ENCODE results near the gene CROCC2.

CROCC2 gene

DNA sequence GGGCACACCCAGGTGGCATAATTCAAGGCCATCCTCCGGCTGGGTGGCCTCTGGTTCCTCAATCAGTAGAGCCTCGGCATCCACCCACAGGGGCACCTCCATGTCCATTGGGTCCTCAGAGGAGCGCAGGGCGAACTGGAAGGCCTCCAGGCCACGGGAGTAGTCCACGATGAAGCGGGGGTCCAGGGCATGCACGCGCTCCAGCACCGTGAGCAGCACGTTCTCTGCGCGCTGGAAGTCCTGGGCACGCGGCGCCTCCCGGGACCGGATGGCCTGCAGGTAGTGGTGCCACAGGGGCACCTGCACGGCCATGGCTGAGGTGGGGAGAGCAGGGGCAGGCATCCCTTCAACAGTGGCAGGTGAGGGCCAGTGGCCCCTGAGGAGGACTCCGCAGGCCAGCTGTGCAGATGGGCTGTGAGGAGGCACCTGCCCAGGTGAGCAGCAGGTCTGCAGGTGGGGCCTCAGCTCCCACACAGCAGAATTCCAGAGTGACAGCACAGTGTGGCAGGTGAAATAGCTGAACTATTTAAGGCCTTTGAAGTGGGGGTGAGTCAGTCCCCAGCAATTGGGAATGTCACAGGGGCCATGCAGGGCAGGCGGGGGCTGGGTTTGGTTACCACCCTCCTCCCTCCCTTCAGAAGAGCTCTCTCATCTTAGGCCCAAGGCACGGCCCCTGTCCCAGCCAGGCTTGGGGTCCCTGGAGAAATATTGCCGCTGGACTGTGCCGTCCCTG lies 10.3 kb upstream of the CROCC2 start, which contains the start of gene MAB21L4:
Gene MAB21L4 (minus strand): TSS at position 501 of the 733 bp plus-strand sequence. CDS start 159 bp downstream, at position 342.
- H3K27me3 Mint-ChIP-seq, result peaks cover 43% of the 10 kb centered on the region
- H3K9me3 Mint-ChIP-seq, result no peaks in the 10 kb centered on the region
- no peak for ATAC-seq
- no peak within 1 kb of the TSS for H3K4me3 Mint-ChIP-seq
- H3K4me1 Mint-ChIP-seq, result peaks cover 7% of the 10 kb centered on the region
- H3K36me3 Mint-ChIP-seq, result no peaks in the 10 kb centered on the region
- no peak within 1 kb of the TSS for H3K27ac Mint-ChIP-seq

DNA sequence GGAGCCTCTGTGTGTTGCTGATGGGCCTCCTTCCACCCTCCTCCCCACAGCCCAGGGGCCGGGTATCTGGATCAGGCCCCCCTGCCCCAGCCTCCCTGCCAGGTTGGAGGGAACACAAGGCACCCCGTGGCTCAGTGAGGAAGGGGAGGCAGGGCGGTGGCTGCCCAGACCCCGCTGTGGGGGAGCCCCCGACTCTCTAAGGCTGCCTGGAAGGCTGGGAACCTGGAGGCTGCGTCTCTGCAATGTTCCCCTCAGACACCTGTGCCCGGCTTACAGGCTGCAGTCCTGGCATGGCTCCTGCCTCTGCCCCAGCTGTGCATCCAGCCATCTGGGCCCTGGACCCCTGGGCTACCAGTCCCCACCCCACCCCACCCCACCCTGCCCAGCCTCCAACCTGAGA lies 9.7 kb upstream of the CROCC2 start:
- no peak for ATAC-seq
- peaks cover 3% of the 10 kb centered on the region for H3K9me3 Mint-ChIP-seq
- peaks cover 42% of the 10 kb centered on the region for H3K27me3 Mint-ChIP-seq
- no peak overlapping the region for H3K4me3 Mint-ChIP-seq
- H3K27ac Mint-ChIP-seq, result no peak overlapping the region
- H3K4me1 Mint-ChIP-seq, result peaks cover 7% of the 10 kb centered on the region
- H3K36me3 Mint-ChIP-seq, result no peaks in the 10 kb centered on the region

DNA sequence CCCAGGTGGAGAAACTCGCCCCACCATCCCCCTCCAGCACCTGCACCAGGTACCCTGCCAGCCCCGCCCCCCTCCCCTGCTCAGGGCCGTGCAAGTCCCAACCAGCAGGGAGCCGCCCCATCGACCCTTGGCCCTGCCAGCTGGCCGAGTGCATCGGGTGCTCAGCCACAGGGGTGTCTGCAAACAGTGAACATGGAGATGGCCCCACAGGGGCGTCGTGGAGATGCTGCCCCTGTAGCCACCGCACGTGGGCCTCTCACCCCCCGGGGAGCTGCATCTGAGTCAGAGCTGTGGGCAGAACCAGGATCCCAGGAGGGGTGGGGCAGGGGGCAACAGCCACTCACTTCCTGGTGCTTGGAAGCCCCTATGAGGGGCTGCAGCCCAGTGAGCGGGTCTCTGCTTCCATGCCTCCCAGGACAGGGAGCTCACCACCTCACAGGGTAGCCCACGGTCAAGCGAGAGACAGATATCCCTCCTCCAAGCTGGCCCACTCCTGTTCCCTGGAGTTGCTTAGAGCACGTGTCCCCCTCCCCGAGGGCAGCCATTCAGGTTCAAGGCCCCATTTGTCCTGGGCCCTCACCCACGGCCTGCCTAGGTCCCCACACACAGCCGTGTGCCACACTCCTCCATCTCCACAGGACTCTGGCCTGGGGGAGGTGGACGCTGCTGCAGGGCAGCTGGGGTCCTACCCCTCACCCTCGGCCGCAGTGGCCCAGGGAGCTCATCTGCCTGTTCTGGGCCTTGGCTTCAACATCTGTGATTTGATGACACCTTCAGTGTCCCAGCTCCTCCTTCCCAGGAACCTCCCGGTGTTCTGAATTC lies 9.1 kb upstream of the CROCC2 start:
- Mint-ChIP-seq H3K27ac (no peak overlapping the region), H3K9me3 (peaks cover 3% of the 10 kb centered on the region), H3K4me3 (no peak overlapping the region), H3K27me3 (peaks cover 36% of the 10 kb centered on the region), H3K4me1 (peaks cover 7% of the 10 kb centered on the region), H3K36me3 (no peaks in the 10 kb centered on the region)
- no peak for ATAC-seq

DNA sequence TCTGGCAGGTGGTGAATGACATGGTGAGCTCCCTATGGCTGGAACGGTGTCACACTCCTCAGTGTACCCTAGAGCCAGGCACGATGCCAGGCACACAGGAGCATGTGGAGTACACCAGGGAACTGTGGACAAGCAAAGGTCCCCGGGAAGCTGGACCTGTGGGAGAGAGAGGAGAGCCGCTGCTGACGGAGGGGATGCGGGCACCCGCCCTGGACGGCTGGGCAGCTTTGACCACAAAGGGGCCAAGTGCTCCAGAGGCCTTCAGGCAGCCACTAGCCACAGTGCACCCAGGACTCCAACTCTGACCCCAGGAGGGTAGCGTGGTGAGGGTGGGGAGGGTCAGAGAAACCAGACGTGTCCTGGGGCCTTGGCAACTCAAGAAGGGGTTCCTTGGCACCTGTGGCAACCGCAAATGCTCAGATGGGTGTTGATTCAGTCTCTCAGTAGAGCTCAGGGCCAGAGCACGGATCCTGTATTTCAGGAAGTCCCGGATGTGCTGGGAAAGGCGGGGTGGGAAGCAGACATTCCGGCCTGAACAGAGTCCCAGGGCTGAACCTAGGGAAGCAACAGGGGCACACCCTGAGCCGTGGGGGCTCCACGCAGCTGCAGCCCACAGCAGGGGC lies 7.9 kb upstream of the CROCC2 start:
- Mint-ChIP-seq H3K27me3 (peaks cover 43% of the 10 kb centered on the region), H3K27ac (no peak overlapping the region), H3K4me1 (peaks cover 7% of the 10 kb centered on the region), H3K36me3 (no peaks in the 10 kb centered on the region), H3K9me3 (peaks cover 8% of the 10 kb centered on the region), H3K4me3 (no peak overlapping the region)
- ATAC-seq, result no peak

DNA sequence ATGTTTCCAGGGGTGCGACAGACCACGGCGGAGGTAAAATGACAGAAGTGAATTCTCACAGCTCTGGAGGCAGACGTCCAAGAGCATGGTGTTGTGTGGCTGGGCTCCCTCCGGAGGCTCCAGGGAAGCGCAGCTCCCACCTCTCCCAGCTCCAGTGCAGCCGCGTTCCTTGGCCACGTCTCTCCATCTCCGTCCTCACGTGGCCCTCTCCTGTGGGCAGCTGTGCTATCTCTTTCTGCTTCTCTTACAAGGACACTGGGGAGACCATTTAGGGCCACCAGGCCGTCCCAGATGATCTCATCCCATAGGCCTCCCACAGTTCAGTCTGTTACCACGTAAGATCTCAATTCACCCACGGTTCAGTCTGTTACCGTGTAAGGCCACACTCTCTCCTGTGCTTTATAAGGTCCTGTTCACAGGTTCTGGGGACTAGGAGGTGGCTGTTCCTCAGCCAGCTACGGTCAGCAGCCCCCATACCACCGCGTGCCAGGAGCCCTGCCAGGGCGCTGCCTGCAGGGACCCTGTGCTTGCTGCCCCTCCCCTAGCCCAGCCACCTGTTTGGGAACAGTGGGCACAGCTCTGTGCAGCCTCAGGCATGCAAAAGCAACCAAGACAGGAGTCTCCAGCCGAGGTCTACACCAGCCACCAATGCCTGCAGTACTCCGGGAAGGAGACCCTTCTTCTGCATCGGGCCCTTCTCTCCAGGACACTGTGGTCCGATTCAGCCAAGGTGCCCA lies 7.2 kb upstream of the CROCC2 start:
- no peak for ATAC-seq
- no peak overlapping the region for H3K4me3 Mint-ChIP-seq
- H3K9me3 Mint-ChIP-seq, result peaks cover 8% of the 10 kb centered on the region
- no peaks in the 10 kb centered on the region for H3K36me3 Mint-ChIP-seq
- H3K27me3 Mint-ChIP-seq, result peaks cover 43% of the 10 kb centered on the region
- peaks cover under 1% of the 10 kb centered on the region for H3K4me1 Mint-ChIP-seq
- H3K27ac Mint-ChIP-seq, result no peak overlapping the region

DNA sequence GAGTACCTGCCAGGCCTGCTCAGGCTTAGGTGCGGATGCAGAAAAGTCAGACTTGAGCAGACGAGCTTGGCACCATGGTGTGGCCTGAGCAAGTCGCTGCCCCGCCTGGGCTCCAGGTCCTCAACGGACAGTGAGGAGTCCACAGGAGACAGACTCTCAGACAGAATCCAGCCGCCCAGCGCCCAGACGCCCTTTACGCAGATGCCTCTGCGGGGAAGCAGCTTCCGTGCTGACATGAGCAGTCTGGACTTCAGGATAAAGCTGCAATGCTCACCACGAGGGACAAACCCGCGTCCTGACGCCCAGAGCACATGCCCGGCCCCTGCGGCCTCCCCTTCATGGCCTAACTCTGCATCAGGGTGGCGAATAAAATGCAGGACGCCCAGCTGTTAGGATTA lies 6.7 kb upstream of the CROCC2 start:
- H3K36me3 Mint-ChIP-seq, result no peaks in the 10 kb centered on the region
- H3K27me3 Mint-ChIP-seq, result peaks cover 43% of the 10 kb centered on the region
- no peak overlapping the region for H3K4me3 Mint-ChIP-seq
- H3K4me1 Mint-ChIP-seq, result no peaks in the 10 kb centered on the region
- ATAC-seq, result no peak
- no peak overlapping the region for H3K27ac Mint-ChIP-seq
- H3K9me3 Mint-ChIP-seq, result peaks cover 8% of the 10 kb centered on the region

DNA sequence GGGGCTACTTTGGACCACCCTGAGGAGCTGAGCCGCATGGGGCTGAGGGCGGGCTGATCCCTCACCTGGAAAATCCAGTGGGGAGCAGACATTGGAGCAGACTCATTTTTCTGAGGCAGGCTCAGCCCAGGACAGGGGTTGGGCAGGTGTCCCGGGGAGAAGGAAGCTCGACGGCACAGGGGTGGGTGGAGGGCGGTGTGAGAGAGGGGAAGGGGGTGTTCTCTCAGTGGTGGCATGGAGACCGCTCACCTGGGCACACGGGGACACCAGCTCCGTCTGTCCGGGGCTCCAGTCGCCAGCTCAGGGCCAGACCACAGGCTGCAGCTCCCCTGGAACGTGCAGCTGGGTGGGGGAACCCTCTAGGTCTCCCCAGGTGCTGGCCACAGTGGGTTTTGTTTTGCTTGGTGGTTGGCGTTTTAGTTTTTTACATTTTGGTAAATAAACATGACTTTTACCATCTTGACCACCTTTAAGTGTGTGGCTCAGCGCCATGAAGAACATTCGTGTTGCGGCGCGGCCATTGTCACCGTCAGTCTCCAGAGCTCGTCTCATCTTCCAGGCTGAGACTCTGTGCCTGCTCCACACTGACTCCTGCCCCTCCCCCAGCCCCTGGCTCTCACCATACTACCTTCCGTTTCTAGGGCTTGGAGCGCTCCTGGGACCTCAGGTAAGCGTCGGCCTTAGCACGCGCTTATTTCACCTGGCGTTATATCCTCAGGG lies 5.8 kb upstream of the CROCC2 start:
- no peaks in the 10 kb centered on the region for H3K36me3 Mint-ChIP-seq
- H3K27ac Mint-ChIP-seq, result no peak overlapping the region
- no peak for ATAC-seq
- H3K4me3 Mint-ChIP-seq, result no peak overlapping the region
- H3K9me3 Mint-ChIP-seq, result peaks cover 8% of the 10 kb centered on the region
- peaks cover 35% of the 10 kb centered on the region for H3K27me3 Mint-ChIP-seq
- H3K4me1 Mint-ChIP-seq, result no peaks in the 10 kb centered on the region

DNA sequence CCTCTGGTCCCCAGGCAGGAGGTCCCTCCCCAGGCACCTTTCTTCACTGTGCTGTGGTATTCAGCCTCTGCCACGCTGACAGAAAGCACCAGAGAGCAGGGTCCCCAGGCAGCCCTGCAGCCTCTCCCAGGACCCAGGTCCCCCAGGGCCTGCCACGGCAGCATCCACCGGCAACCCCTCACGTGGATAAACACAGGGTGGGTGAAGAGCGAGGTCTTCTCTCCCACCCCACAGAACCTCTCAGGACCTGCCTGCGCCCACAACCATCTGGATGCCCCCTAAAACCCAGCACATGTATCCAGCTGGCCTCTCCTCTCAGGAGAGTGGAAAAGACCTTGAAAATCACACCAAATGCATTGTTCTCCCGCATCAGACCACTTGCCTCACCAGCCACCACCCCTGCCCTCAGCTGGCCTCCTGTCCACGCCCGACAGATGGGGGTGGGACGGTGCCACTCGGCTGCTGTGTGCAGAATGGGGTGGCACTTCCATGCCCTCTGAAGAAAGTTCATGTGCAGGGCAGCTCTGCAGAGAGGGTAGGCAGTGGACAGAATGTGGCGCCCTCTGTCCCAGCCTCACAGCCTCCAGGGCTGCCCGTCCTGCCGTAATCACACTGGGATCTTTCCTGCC lies 4.0 kb upstream of the CROCC2 start:
- no peak overlapping the region for H3K27ac Mint-ChIP-seq

DNA sequence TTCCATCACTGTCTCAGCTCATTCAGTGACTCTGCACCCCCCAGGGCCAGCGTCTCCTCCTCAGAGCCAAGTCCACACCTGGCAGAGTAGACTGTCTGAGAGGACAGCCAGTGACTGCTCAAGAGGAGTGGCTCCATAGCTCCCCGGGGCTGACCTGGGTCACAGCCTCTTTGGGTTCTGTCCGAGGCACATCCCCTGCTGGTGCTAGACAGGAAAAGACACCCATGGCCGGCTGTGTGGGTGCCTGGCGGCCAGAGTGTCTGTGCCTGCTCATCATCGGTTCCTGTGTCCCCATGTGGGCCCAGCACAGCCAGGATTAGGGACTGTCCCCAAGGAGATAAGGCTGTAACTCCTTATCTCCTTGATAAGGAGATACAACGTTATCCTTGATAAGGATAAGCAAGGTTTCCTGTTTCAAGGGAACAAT lies 3.5 kb upstream of the CROCC2 start:
- Mint-ChIP-seq H3K27ac (no peak overlapping the region), H3K9me3 (peaks cover 8% of the 10 kb centered on the region), H3K27me3 (peaks cover 46% of the 10 kb centered on the region), H3K4me1 (no peaks in the 10 kb centered on the region), H3K36me3 (no peaks in the 10 kb centered on the region), H3K4me3 (no peak overlapping the region)
- ATAC-seq, result no peak

More for the DNA sequence above, 4.0 kb upstream of the CROCC2 start:
- H3K36me3 Mint-ChIP-seq, result no peaks in the 10 kb centered on the region
- no peak overlapping the region for H3K4me3 Mint-ChIP-seq
- no peaks in the 10 kb centered on the region for H3K4me1 Mint-ChIP-seq
- peaks cover 8% of the 10 kb centered on the region for H3K9me3 Mint-ChIP-seq
- no peak for ATAC-seq
- peaks cover 50% of the 10 kb centered on the region for H3K27me3 Mint-ChIP-seq

DNA sequence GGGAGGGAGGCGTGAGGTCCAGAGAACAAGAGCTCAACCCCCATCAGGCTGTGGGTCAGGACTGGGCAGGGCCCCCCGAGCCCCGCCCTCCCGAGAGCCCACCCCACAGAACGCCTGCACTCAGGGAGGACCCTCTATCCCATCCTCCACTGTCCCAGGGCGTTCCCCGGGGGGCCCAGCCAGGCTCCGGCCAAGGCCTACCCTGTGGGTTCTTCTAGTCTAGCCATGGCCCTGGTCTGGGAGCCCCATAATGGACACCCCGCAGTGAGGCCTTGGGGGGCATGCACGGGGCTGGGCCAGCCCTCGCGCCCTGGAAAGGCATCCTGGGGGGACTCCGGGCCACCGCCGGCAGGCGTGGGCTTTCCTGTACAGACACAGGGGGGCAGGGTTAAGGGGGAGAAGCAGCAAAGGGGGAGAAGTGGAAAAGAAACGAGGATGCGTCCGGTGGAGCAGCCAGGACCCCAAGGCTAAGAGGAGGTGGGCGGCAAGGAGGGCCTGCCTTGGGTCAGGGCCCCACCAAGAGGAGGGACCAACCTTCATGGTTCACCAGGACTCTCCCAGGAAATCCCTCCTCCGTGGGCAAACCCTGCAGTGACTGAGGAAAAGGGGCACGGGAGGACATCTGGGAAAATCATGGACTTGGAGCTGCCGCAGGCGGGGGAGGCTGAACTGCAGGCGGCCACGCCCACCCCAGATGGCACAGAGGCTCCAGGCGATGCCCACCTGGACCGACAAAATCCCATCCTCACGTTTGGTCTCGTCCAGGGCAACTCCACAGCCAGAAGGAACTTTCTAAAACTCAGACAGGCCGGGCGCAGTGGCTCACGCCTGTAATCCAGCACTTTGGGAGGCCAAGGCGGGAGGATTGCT lies 2.7 kb upstream of the CROCC2 start:
- H3K9me3 Mint-ChIP-seq, result peaks cover 8% of the 10 kb centered on the region
- ATAC-seq, result no peak
- H3K36me3 Mint-ChIP-seq, result no peaks in the 10 kb centered on the region
- H3K4me1 Mint-ChIP-seq, result no peaks in the 10 kb centered on the region
- peaks cover 40% of the 10 kb centered on the region for H3K27me3 Mint-ChIP-seq
- H3K4me3 Mint-ChIP-seq, result no peak overlapping the region
- no peak overlapping the region for H3K27ac Mint-ChIP-seq

DNA sequence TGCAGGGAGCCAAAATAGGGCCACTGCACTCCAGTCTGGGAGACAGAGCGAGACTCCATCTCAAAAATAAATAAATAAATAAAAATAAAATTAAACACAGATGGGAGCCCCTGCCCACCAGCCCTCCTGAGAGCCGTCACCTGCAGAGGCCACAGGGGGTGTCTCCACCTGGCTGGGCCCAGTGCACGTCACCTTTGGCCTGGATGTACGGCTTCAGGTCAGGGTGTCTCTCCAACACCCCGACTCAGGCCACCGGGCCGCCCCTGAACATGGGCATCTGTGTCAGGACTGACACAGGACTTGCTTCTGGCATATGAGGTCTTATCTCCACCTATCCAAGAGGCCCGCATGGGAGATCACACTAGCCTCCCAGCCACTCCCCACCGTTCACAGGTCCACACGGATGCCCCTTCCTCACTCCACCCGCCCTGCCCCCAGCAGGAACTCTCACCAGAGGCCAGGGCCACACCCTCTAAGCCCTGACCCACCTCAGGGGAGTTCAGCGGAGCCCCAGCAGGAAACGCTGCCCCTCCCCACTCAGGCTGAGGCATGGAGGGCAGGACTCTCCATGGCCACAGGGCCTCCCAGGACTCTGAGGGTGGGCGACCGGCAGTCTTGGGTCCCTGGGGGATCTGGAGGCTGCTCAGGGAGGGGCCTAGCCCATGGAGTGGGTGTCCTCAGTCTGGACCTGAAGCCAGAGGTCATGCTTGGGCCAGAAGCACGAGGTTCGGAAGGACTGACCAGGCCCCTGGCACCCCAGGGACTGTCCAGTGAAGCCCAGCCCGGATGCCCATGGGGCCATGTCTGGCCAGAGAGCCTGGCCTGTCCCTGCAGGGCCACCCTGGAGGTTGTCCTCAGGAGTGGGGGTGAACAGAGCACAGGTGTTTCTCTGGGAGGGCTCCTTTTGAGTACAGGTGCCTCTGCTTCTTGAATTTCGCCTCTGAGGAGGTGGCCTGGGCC lies 1.6 kb upstream of the CROCC2 start:
- peaks cover 8% of the 10 kb centered on the region for H3K9me3 Mint-ChIP-seq
- no peaks in the 10 kb centered on the region for H3K4me1 Mint-ChIP-seq
- H3K4me3 Mint-ChIP-seq, result no peak overlapping the region
- H3K27me3 Mint-ChIP-seq, result peaks cover 35% of the 10 kb centered on the region
- H3K36me3 Mint-ChIP-seq, result no peaks in the 10 kb centered on the region
- no peak overlapping the region for H3K27ac Mint-ChIP-seq
- no peak for ATAC-seq

DNA sequence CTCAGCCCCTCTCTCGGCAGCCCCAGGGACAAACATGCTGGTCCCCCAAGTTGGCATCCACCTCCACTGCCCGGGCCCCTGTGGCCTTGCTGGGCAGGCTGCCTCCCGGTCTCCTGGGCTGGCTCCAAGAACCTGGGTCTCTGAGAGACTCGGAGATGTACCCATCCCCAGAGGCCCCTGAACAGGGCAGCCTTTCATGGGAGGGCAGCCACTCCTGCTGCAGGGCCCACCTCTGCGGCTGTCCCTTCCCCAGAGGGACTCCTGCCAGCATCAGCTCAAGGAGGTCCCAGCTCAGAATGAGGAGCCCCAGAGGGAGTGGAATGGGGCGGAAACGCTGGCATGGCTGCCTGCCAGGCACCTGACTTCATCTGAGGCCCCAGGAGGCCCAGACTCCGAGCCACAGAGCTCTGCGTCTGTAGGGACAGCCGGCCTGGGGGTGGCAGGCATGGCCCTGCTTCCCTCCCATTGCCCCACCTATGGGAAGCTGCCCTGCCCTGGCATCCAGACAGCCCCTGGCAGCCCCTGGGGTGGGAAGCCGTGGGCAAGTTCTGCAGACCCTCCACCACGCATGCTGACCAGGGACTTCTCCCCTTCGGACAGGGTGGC lies 857 bp upstream of the CROCC2 start:
- no peak for ATAC-seq
- H3K4me3 Mint-ChIP-seq, result no peak overlapping the region
- H3K27ac Mint-ChIP-seq, result no peak overlapping the region
- H3K9me3 Mint-ChIP-seq, result peaks cover 8% of the 10 kb centered on the region
- H3K27me3 Mint-ChIP-seq, result peaks cover 39% of the 10 kb centered on the region
- no peaks in the 10 kb centered on the region for H3K36me3 Mint-ChIP-seq
- H3K4me1 Mint-ChIP-seq, result no peaks in the 10 kb centered on the region
